A549 (cell line): ENCODE measurements around the gene CNTNAP2. TPM values are rescaled to one million over a fixed set of nuclear protein-coding genes. Genes with fewer than 3 reads are reported as not detected.

Experiments used
- ATAC-seq, 2 experiments: fragments of 200-7000 bp in 1 of 2; fragments of >200 bp in 1 of 2; cut with Nextera tagmentation in 1 of 2; cut with Tn5 transposase in 1 of 2; 3 replicates each; pipeline versions ENCODE4 v1.8.0 to v1.9.1; 2018 to 2020; ENCODE audit warnings: mild to moderate bottlenecking in 1 of 2, moderate library complexity in 1 of 2
- CTCF ChIA-PET: fragments of 300-600 bp; sonication (Branson Sonifier 250); formaldehyde crosslinking; extraction: SDS; loops from one replicate; lab custom pipeline; 2021; ENCODE audit warnings: antibody characterized with exemption, inconsistent platforms; lab: Yijun Ruan, JAX
- POLR2A ChIA-PET: fragments of 350-600 bp; formaldehyde crosslinking; extraction: SDS; loops from one replicate; lab custom pipeline; 2021; ENCODE audit warnings: antibody characterized with exemption, inconsistent platforms; lab: Yijun Ruan, JAX
- DNase-seq, 2 experiments: peaks; one replicate each; pipeline versions ENCODE4 v3.0.0 to v3.0.0-alpha.2; 2011 to 2016; ENCODE audit warnings: low read depth in 1 of 2, low spot score in 1 of 2
- FAIRE-seq: peaks from 2 replicates; lab custom pipeline; 2011; peaks lifted over from hg19 to GRCh38; lab: Jason Lieb, UNC
- H3K27ac ChIP-seq, 2 experiments: fragments of >200 bp; sonication (Bioruptor Twin); formaldehyde crosslinking; 3 replicates each; pipeline ENCODE4 v1.5.1; 2016 to 2017
- H3K4me1 ChIP-seq: fragments of >200 bp; sonication (Bioruptor Twin); formaldehyde crosslinking; 3 replicates; pipeline ENCODE4 v1.6.1; 2016
- H3K4me2 ChIP-seq: fragments of >200 bp; sonication (Bioruptor Twin); formaldehyde crosslinking; 3 replicates; pipeline ENCODE4 v1.6.1; 2016
- H3K4me3 ChIP-seq: fragments of >200 bp; sonication (Bioruptor Twin); formaldehyde crosslinking; 3 replicates; pipeline ENCODE4 v1.5.1; 2016
- H3K9me3 ChIP-seq: fragments of >200 bp; sonication (Bioruptor Twin); formaldehyde crosslinking; 3 replicates; pipeline ENCODE4 v1.6.1; 2016
- BHLHE40 ChIP-seq: IDR thresholded peaks from 2 replicates; pipeline ENCODE4 v1.6.1; 2012; ENCODE audit warnings: low read depth, low read length, inconsistent platforms
- CHD2 ChIP-seq: fragments of 150-350 bp; IDR thresholded peaks from 2 replicates; pipeline ENCODE4 v1.6.1; 2014; ENCODE audit warnings: low read length; ENCODE audit not compliant: partially characterized antibody
- EHF ChIP-seq: fragments of 250-450 bp; sonication (Bioruptor Pico); IDR thresholded peaks from 2 replicates; pipeline ENCODE4 v1.5.0; 2020; ENCODE audit warnings: mild to moderate bottlenecking
- EHMT2 ChIP-seq: fragments of 200-600 bp; sonication (generic); IDR thresholded peaks from 2 replicates; pipeline ENCODE4 v1.6.1; 2016; ENCODE audit warnings: antibody characterized with exemption, low read depth, mild to moderate bottlenecking, moderate library complexity
- EP300 ChIP-seq, 2 experiments: fragments of >200 bp; sonication (Bioruptor Twin); formaldehyde crosslinking; IDR thresholded peaks; 2 replicates in 1 of 2; 3 replicates in 1 of 2; pipeline ENCODE4 v1.6.1; 2016 to 2017
- ESRRA ChIP-seq: fragments of 150-350 bp; IDR thresholded peaks from 2 replicates; pipeline ENCODE4 v1.6.1; 2014; ENCODE audit warnings: mild to moderate bottlenecking, low read length, borderline replicate concordance
- FOSB ChIP-seq: fragments of 250-450 bp; sonication (Bioruptor Pico); IDR thresholded peaks from 2 replicates; pipeline ENCODE4 v1.5.0; 2020; ENCODE audit warnings: mild to moderate bottlenecking, moderate library complexity
- GATA3 ChIP-seq: IDR thresholded peaks from 2 replicates; pipeline ENCODE4 v1.6.1; 2012; ENCODE audit warnings: borderline replicate concordance
- HDAC2 ChIP-seq: fragments of 200-600 bp; sonication (generic); IDR thresholded peaks from 2 replicates; pipeline ENCODE4 v1.6.1; 2016
- HOXA7 ChIP-seq: fragments of 250-450 bp; sonication (Bioruptor Pico); IDR thresholded peaks from 2 replicates; pipeline ENCODE4 v1.5.0; 2020; ENCODE audit warnings: mild to moderate bottlenecking, moderate library complexity
- KDM5A ChIP-seq: fragments of 200-600 bp; sonication (generic); IDR thresholded peaks from 2 replicates; pipeline ENCODE4 v1.6.1; 2016; ENCODE audit warnings: antibody characterized with exemption, mild to moderate bottlenecking
- MAFK ChIP-seq: fragments of 450-650 bp; IDR thresholded peaks from 2 replicates; pipeline ENCODE4 v1.6.1; 2014; ENCODE audit not compliant: partially characterized antibody
- MYC ChIP-seq: IDR thresholded peaks from 2 replicates; pipeline ENCODE4 v1.6.1; 2012; ENCODE audit warnings: mild to moderate bottlenecking, inconsistent platforms, low read length, improper control_type of control experiment, borderline replicate concordance
- NPAS2 ChIP-seq: fragments of 250-450 bp; sonication (Bioruptor Pico); IDR thresholded peaks from 2 replicates; pipeline ENCODE4 v1.8.0; 2022; ENCODE audit warnings: mild to moderate bottlenecking, moderate library complexity, borderline replicate concordance
- PHF8 ChIP-seq: fragments of 200-600 bp; sonication (generic); IDR thresholded peaks from 2 replicates; pipeline ENCODE4 v1.6.1; 2016; ENCODE audit warnings: low read depth, mild to moderate bottlenecking, antibody characterized with exemption, moderate library complexity, borderline replicate concordance
- POLR2A ChIP-seq: IDR thresholded peaks from 2 replicates; pipeline ENCODE4 v1.6.1; 2012; ENCODE audit warnings: mild to moderate bottlenecking, low read length
- RFX5 ChIP-seq: fragments of 450-650 bp; IDR thresholded peaks from 2 replicates; pipeline ENCODE4 v1.7.1; 2014; ENCODE audit warnings: antibody characterized with exemption, mild to moderate bottlenecking, moderate library complexity
- SMC3 ChIP-seq: fragments of >200 bp; sonication (Bioruptor Twin); formaldehyde crosslinking; IDR thresholded peaks from 3 replicates; pipeline ENCODE4 v1.6.1; 2018; ENCODE audit warnings: inconsistent platforms
- TP53 ChIP-seq: fragments of 250-450 bp; sonication (Bioruptor Pico); IDR thresholded peaks from 2 replicates; pipeline ENCODE4 v1.5.0; 2021; ENCODE audit warnings: mild to moderate bottlenecking, moderate library complexity
- ZC3H11A ChIP-seq: fragments of 450-650 bp; IDR thresholded peaks from 2 replicates; pipeline ENCODE4 v1.6.1; 2014; ENCODE audit warnings: antibody characterized with exemption, mild to moderate bottlenecking
- WGBS: methylation state at CpG from one replicate; pipeline ENCODE4 v1.1.6; 2017; ENCODE audit errors: missing lambda C conversion rate; 5-methylcytosine and 5-hydroxymethylcytosine counted together
- polyA plus RNA-seq, 4 experiments: library from polyadenylated mRNA; depleted of rRNA in 3 of 4; stranded (reverse); fragments of >200 nt; fragmentation: RNase III in 1 of 4; extraction: RNeasy Plus Mini Kit Qiagen cat#74134 plus additional on column Dnase treatment in 1 of 4; gene quantifications; 2 replicates in 3 of 4; 3 replicates in 1 of 4; pipeline ENCODE4 v1.2.3, GENCODE V29; 2011 to 2017
- TF ChIP-seq, protein P1 (sequence below): fragments of 250-450 bp; sonication (Bioruptor Pico); IDR thresholded peaks from 2 replicates; pipeline ENCODE4 v1.5.0; 2021; ENCODE audit warnings: mild to moderate bottlenecking, moderate library complexity, borderline replicate concordance
- TF ChIP-seq, protein P2 (sequence below): fragments of >200 bp; sonication (Bioruptor Twin); formaldehyde crosslinking; IDR thresholded peaks from 2 replicates; pipeline ENCODE4 v1.6.1; 2016

CNTNAP2 gene
- polyA plus RNA-seq, 2 of the 4 experiments (the other 2 are of a cell fraction) = 0.05 to 0.13 TPM

DNA sequence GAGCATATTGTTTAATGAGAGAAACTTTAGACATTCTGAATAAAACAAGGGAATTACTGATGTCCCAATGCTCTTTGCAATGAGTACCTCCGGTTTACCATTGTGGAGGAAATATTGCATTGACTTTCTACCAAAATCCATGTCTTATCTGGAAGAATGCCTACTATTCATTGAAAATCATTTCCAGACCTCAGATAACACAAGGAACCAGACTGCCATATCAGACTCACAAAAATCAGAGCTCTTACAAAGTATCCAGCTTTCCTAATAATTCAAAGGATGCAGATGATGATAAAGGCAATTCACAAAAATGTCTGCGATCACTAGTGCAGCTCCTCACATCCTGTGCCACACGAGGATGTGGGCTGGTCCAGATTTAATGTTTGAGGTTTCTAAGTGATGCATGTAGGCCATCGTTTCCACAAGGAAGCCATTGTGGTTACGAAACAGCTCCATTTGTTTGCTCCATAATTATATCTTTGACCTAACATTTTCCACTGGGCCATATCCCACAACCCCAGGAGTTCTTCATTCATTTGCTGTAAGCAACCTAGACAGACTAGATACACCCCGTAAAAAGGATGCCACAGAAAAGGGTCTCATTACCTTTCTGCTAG, 1642.8 kb downstream of the CNTNAP2 start:
- ChIA-PET CTCF (no interaction called here), POLR2A (no interaction called here)
- no peak for ATAC-seq
- Histone ChIP-seq H3K4me1 (no peaks in the 10 kb centered on the region), H3K4me2 (no peak overlapping the region), H3K4me3 (no peak overlapping the region), H3K9me3 (no peaks in the 10 kb centered on the region), H3K27ac (no peak overlapping the region)
- TF ChIP-seq RFX5 (no peak), POLR2A (no peak)
- no peak for FAIRE-seq
- no peak for DNase-seq
- 22% methylated on average over 6 of the region's 6 CpGs for WGBS

DNA sequence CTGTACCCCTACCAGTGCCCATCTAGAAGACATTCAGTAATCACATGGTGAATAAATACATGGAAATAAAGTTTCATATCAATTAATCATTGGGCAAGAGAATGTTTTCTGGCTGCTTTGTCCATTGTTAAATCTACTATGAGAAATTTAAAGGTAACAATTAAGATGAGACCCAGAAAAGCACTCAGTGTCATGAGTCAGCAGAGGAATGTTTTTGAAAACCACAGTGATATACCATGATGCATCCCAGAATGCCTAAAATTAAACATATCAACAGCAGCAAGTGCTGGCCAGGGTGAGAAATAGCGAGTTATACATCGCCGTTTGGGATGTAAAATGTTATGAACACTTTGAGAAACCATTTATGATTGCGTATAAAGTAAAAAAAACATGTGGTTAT, 1648.7 kb downstream of the CNTNAP2 start:
- H3K9me3 ChIP-seq = no peaks in the 10 kb centered on the region
- FAIRE-seq (no peak), DNase-seq (no peak), ATAC-seq (no peak)
- ChIA-PET CTCF (no interaction called here), POLR2A (no interaction called here)
- H3K4me3 ChIP-seq = no peak overlapping the region
- H3K4me1 ChIP-seq = no peaks in the 10 kb centered on the region
- TF ChIP-seq KDM5A = no peak
- no peak for TF ChIP-seq ZC3H11A
- TF ChIP-seq PHF8 = no peak
- no peak for TF ChIP-seq GATA3
- no peak for TF ChIP-seq FOSB (CRISPR knock-in tag)
- no peak for TF ChIP-seq HDAC2
- TF ChIP-seq TP53 = no peak
- TF ChIP-seq EP300 (IDR thresholded peaks at IDR 0.05) = no peak
- no peak for TF ChIP-seq SMC3
- 31% methylated on average over 4 of the region's 4 CpGs for WGBS
- H3K4me2 ChIP-seq = no peak overlapping the region
- H3K27ac ChIP-seq = no peak overlapping the region

GRCh38 chr7:147771344-147771743, 1654.7 kb downstream of the CNTNAP2 start:
- no peak for TF ChIP-seq PHF8
- no peak for TF ChIP-seq RFX5
- no peak for TF ChIP-seq TP53
- no peak for TF ChIP-seq GATA3
- no peak for TF ChIP-seq SMC3
- TF ChIP-seq EHF (CRISPR knock-in tag) = no peak
- TF ChIP-seq EHMT2 = no peak
- TF ChIP-seq, protein P1, sequence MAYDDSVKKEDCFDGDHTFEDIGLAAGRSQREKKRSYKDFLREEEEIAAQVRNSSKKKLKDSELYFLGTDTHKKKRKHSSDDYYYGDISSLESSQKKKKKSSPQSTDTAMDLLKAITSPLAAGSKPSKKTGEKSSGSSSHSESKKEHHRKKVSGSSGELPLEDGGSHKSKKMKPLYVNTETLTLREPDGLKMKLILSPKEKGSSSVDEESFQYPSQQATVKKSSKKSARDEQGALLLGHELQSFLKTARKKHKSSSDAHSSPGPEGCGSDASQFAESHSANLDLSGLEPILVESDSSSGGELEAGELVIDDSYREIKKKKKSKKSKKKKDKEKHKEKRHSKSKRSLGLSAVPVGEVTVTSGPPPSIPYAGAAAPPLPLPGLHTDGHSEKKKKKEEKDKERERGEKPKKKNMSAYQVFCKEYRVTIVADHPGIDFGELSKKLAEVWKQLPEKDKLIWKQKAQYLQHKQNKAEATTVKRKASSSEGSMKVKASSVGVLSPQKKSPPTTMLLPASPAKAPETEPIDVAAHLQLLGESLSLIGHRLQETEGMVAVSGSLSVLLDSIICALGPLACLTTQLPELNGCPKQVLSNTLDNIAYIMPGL = no peak
- no peak for TF ChIP-seq ESRRA
- TF ChIP-seq MAFK = no peak
- no peak for TF ChIP-seq BHLHE40
- TF ChIP-seq ZC3H11A = no peak
- TF ChIP-seq, protein P2, sequence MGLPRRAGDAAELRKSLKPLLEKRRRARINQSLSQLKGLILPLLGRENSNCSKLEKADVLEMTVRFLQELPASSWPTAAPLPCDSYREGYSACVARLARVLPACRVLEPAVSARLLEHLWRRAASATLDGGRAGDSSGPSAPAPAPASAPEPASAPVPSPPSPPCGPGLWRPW = no peak
- TF ChIP-seq MYC = no peak
- no peak for TF ChIP-seq NPAS2 (CRISPR knock-in tag)
- TF ChIP-seq HOXA7 (CRISPR knock-in tag) = no peak
- TF ChIP-seq CHD2 = no peak
- ChIA-PET CTCF (no interaction called here), POLR2A (no interaction called here)
- H3K9me3 ChIP-seq = no peaks in the 10 kb centered on the region
- H3K4me1 ChIP-seq = no peaks in the 10 kb centered on the region
- no peak overlapping the region for H3K27ac ChIP-seq
- H3K4me2 ChIP-seq = no peak overlapping the region
- no peak overlapping the region for H3K4me3 ChIP-seq
- 15% methylated on average over 3 of the region's 3 CpGs for WGBS
- no peak for FAIRE-seq
- DNase-seq = no peak
- no peak for ATAC-seq
